Caco-2 (cell line): Measurements from ENCODE around the gene ENOSF1. TPM values are rescaled to one million over a fixed set of nuclear protein-coding genes. Genes with fewer than 3 reads are reported as not detected.

Source experiments
- BruUV-seq: library from RNA; stranded (reverse); fragments of 400-500 nt; replicated peaks from 2 replicates; lab custom pipeline; 2021; lab: Mats Ljungman, UMichigan
- CTCF ChIA-PET: fragments of 300-600 bp; sonication (Branson Sonifier 250); formaldehyde crosslinking; loops from one replicate; lab custom pipeline; 2022; ENCODE audit warnings: antibody characterized with exemption; lab: Charles Lee
- POLR2A ChIA-PET: fragments of 300-600 bp; sonication (Branson Sonifier 250); formaldehyde crosslinking; loops from one replicate; lab custom pipeline; 2022; ENCODE audit warnings: antibody characterized with exemption; lab: Charles Lee
- DNase-seq, 2 experiments: peaks; one replicate each; pipeline versions ENCODE4 v3.0.0 to v3.0.0-alpha.2; 2020 to 2022
- H3K27me3 ChIP-seq: replicated peaks from 2 replicates; pipeline ENCODE4 v1.6.0; 2011; ENCODE audit warnings: low read length; ENCODE audit not compliant: control insufficient read depth, insufficient read depth
- H3K36me3 ChIP-seq: 2 replicates; pipeline ENCODE4 v1.5.1; 2011; ENCODE audit warnings: low read length; ENCODE audit not compliant: control insufficient read depth, insufficient read depth
- H3K4me1 ChIP-seq: fragments of 250-450 bp; sonication (Bioruptor Pico); 2 replicates; pipeline ENCODE4 v1.5.1; 2020; ENCODE audit warnings: mild to moderate bottlenecking
- H3K4me3 ChIP-seq: 2 replicates; pipeline ENCODE4 v1.5.1; 2011; ENCODE audit warnings: low read depth, mild to moderate bottlenecking, control low read depth, low read length
- H3K9me3 ChIP-seq: fragments of 250-450 bp; sonication (Bioruptor Pico); 2 replicates; pipeline ENCODE4 v1.5.1; 2020; ENCODE audit warnings: mild to moderate bottlenecking, moderate library complexity
- H3K27ac Mint-ChIP-seq: one replicate; pipeline ENCODE4 v1.8.0; 2022; ENCODE audit warnings: mixed read lengths; ENCODE audit not compliant: unreplicated experiment
- H3K27me3 Mint-ChIP-seq: one replicate; pipeline ENCODE4 v1.8.0; 2022; ENCODE audit warnings: mixed read lengths; ENCODE audit not compliant: insufficient read depth, unreplicated experiment
- H3K36me3 Mint-ChIP-seq: one replicate; pipeline ENCODE4 v1.8.0; 2022; ENCODE audit warnings: mild to moderate bottlenecking, mixed read lengths; ENCODE audit not compliant: insufficient read depth, unreplicated experiment
- H3K4me1 Mint-ChIP-seq: one replicate; pipeline ENCODE4 v1.8.0; 2022; ENCODE audit warnings: low read depth, mixed read lengths; ENCODE audit not compliant: unreplicated experiment
- H3K4me3 Mint-ChIP-seq: one replicate; pipeline ENCODE4 v1.8.0; 2022; ENCODE audit warnings: mild to moderate bottlenecking, moderate library complexity, mixed read lengths; ENCODE audit not compliant: unreplicated experiment
- H3K9me3 Mint-ChIP-seq: one replicate; pipeline ENCODE4 v1.8.0; 2022; ENCODE audit warnings: mixed read lengths; ENCODE audit not compliant: unreplicated experiment
- intact Hi-C: fragments of 100-400 bp; cut with micrococcal nuclease; formaldehyde crosslinking; loops from one replicate; pipeline ENCODE4 v1.10.0; 2022; ENCODE audit not compliant: unreplicated experiment
- total RNA-seq: library from RNA; stranded (reverse); gene quantifications from 2 replicates; pipeline ENCODE4 v1.2.3, GENCODE V29; 2022
- TF ChIP-seq, protein P1 (sequence below), 2 experiments: fragments of 200-600 bp in 1 of 2; IDR thresholded peaks; 1 replicate in 1 of 2; 2 replicates in 1 of 2; pipeline versions ENCODE4 v1.5.1 to v1.8.0; 2011 to 2022; ENCODE audit warnings: antibody characterized with exemption in 1 of 2, control low read depth in 1 of 2, inconsistent platforms in 1 of 2, low read depth in 1 of 2, low read length in 1 of 2, mild to moderate bottlenecking in 1 of 2, moderate library complexity in 1 of 2; ENCODE audit not compliant: insufficient read depth in 1 of 2, severe bottlenecking in 1 of 2, unreplicated experiment in 1 of 2

Gene ENOSF1
- total RNA-seq, 1 experiment from 2014 or later, result 114 TPM

DNA sequence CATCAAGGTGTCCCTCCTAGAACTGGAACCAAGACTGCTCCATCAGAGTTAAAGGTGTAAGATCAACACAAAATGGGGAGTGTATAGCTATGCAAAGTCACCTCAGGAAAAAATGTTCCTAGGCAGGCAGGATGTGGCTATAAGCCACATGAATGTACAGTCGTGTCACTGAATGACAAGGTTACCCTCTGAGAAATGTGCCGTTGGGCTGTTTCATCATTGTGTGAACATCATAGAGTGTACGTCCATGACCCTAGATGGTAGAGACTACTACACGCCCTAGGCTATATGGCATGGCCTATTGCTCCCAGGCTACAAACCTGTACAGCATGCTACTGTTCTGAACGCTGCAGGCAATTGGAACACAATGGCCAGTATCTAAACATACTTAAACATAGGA is 30.4 kb downstream of the ENOSF1 start:
- H3K27me3 Mint-ChIP-seq, result no peaks in the 10 kb centered on the region
- no TSS peak for BruUV-seq
- H3K4me3 ChIP-seq, result no peak overlapping the region
- no peaks in the 10 kb centered on the region for H3K27me3 ChIP-seq
- peaks cover 49% of the 10 kb centered on the region for H3K4me1 ChIP-seq
- intact Hi-C loops, result loop anchor here (2.0 kb wide), 1 partner anchor 29 kb away; no protein-coding TSS in a partner anchor
- TF ChIP-seq, protein P1, sequence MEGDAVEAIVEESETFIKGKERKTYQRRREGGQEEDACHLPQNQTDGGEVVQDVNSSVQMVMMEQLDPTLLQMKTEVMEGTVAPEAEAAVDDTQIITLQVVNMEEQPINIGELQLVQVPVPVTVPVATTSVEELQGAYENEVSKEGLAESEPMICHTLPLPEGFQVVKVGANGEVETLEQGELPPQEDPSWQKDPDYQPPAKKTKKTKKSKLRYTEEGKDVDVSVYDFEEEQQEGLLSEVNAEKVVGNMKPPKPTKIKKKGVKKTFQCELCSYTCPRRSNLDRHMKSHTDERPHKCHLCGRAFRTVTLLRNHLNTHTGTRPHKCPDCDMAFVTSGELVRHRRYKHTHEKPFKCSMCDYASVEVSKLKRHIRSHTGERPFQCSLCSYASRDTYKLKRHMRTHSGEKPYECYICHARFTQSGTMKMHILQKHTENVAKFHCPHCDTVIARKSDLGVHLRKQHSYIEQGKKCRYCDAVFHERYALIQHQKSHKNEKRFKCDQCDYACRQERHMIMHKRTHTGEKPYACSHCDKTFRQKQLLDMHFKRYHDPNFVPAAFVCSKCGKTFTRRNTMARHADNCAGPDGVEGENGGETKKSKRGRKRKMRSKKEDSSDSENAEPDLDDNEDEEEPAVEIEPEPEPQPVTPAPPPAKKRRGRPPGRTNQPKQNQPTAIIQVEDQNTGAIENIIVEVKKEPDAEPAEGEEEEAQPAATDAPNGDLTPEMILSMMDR (IDR thresholded peaks at IDR 0.05; ENCODE audit: insufficient read depth in 1 of 2, low read depth in 1 of 2, low read length in 1 of 2, severe bottlenecking in 1 of 2, unreplicated experiment in 1 of 2), result no peak
- ChIA-PET CTCF (interaction anchor here (1.4 kb wide), 1 partner anchor 157 kb away, joined by 6 read pairs; no protein-coding TSS in a partner anchor), POLR2A (interaction anchor here (0.6 kb wide), 1 partner anchor 153 kb away, joined by 6 read pairs; no protein-coding TSS in a partner anchor)
- peaks cover 35% of the 10 kb centered on the region for H3K4me1 Mint-ChIP-seq
- peaks cover 3% of the 10 kb centered on the region for H3K36me3 ChIP-seq
- H3K9me3 Mint-ChIP-seq, result no peaks in the 10 kb centered on the region
- peaks cover 73% of the 10 kb centered on the region for H3K36me3 Mint-ChIP-seq
- no peaks in the 10 kb centered on the region for H3K9me3 ChIP-seq
- H3K4me3 Mint-ChIP-seq, result no peak overlapping the region
- peak overlapping the region; percentile 71 for H3K27ac Mint-ChIP-seq
- no peak for DNase-seq

DNA sequence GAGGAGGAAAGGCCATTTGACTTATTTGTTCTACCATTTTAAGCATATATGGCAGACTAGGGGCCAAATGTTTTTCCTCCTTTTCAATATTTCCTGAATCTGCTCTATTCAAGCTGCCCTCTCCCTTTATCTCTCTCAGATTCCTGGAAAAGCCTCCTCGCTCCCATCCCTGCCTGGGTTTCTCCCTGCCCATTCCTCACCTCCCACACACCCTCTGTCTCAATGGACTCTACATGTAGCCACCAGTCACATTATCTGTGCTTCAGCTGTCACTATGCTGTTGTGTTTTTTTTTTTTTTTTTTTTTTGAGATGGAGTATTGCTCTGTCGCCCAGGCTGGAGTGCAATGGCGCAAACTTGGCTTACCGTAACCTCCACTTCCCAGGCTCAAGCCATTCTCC is 32.0 kb downstream of the ENOSF1 start:
- Histone ChIP-seq H3K4me3 (no peak overlapping the region), H3K4me1 (peaks cover 39% of the 10 kb centered on the region), H3K27me3 (no peaks in the 10 kb centered on the region), H3K9me3 (no peaks in the 10 kb centered on the region), H3K36me3 (peaks cover 4% of the 10 kb centered on the region)
- Mint-ChIP-seq H3K9me3 (no peaks in the 10 kb centered on the region), H3K36me3 (peaks cover 89% of the 10 kb centered on the region), H3K27me3 (no peaks in the 10 kb centered on the region), H3K27ac (no peak overlapping the region), H3K4me3 (no peak overlapping the region), H3K4me1 (peaks cover 29% of the 10 kb centered on the region)
- CTCF ChIA-PET, result no interaction called here
- no peak for DNase-seq
- POLR2A ChIA-PET, result no interaction called here
- intact Hi-C loops, result no loop called here
- TF ChIP-seq, protein P1 (IDR thresholded peaks at IDR 0.05; ENCODE audit: insufficient read depth in 1 of 2, low read depth in 1 of 2, low read length in 1 of 2, severe bottlenecking in 1 of 2, unreplicated experiment in 1 of 2), result no peak
- no TSS peak for BruUV-seq

DNA sequence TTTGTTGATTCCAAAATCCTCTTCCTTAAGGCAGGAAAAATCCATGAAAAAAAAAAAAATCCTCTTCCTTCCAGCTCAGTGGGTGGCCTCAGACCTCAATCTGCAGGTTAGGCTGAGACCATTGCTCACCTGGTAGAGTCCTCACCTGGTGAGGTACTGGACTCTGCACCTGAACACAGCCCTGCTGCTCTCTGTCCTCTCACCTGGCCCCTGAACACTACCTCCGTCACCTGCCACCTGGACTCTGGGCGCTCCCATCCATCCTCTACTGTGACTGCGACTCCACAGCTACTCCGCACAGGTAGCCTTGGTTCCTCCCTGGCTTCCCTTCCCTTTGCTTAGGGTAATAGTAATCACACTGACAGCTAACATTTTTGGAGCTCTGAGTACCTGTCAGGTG is 32.9 kb downstream of the ENOSF1 start:
- Mint-ChIP-seq H3K9me3 (no peaks in the 10 kb centered on the region), H3K27ac (no peak overlapping the region), H3K4me1 (peaks cover 29% of the 10 kb centered on the region), H3K4me3 (no peak overlapping the region), H3K27me3 (no peaks in the 10 kb centered on the region), H3K36me3 (peaks cover 89% of the 10 kb centered on the region)
- POLR2A ChIA-PET, result no interaction called here
- no peak for DNase-seq
- Histone ChIP-seq H3K27me3 (no peaks in the 10 kb centered on the region), H3K9me3 (no peaks in the 10 kb centered on the region), H3K36me3 (peaks cover 6% of the 10 kb centered on the region), H3K4me3 (no peak overlapping the region), H3K4me1 (peaks cover 30% of the 10 kb centered on the region)
- TF ChIP-seq, protein P1 (IDR thresholded peaks at IDR 0.05; ENCODE audit: insufficient read depth in 1 of 2, low read depth in 1 of 2, low read length in 1 of 2, severe bottlenecking in 1 of 2, unreplicated experiment in 1 of 2), result no peak
- CTCF ChIA-PET, result interaction anchor here (0.5 to 0.6 kb wide), 2 partner anchors 9 to 132 kb away, joined by 3 read pairs; no protein-coding TSS in a partner anchor
- BruUV-seq, result no TSS peak
- intact Hi-C loops, result no loop called here
